A549 (cell line): ENCODE results near the gene APLP2. TPM values are rescaled to one million over a fixed set of nuclear protein-coding genes. Genes with fewer than 3 reads are reported as not detected.
"Not testable (repeated sequence)": the region's sequence is repeated elsewhere in the genome, so short reads cannot be mapped to it uniquely, and the experiment has no call there.

Experiments used
- ATAC-seq, 2 experiments: fragments of 200-7000 bp in 1 of 2; fragments of >200 bp in 1 of 2; cut with Nextera tagmentation in 1 of 2; cut with Tn5 transposase in 1 of 2; 3 replicates each; pipeline versions ENCODE4 v1.8.0 to v1.9.1; 2018 to 2020; ENCODE audit warnings: mild to moderate bottlenecking in 1 of 2, moderate library complexity in 1 of 2
- CTCF ChIA-PET: fragments of 300-600 bp; sonication (Branson Sonifier 250); formaldehyde crosslinking; extraction: SDS; loops from one replicate; lab custom pipeline; 2021; ENCODE audit warnings: antibody characterized with exemption, inconsistent platforms; lab: Yijun Ruan, JAX
- POLR2A ChIA-PET: fragments of 350-600 bp; formaldehyde crosslinking; extraction: SDS; loops from one replicate; lab custom pipeline; 2021; ENCODE audit warnings: antibody characterized with exemption, inconsistent platforms; lab: Yijun Ruan, JAX
- DNase-seq, 2 experiments: peaks; one replicate each; pipeline versions ENCODE4 v3.0.0 to v3.0.0-alpha.2; 2011 to 2016; ENCODE audit warnings: low read depth in 1 of 2, low spot score in 1 of 2
- FAIRE-seq: peaks from 2 replicates; lab custom pipeline; 2011; peaks lifted over from hg19 to GRCh38; lab: Jason Lieb, UNC
- H3K27ac ChIP-seq, 2 experiments: fragments of >200 bp; sonication (Bioruptor Twin); formaldehyde crosslinking; 3 replicates each; pipeline ENCODE4 v1.5.1; 2016 to 2017
- H3K4me1 ChIP-seq: fragments of >200 bp; sonication (Bioruptor Twin); formaldehyde crosslinking; 3 replicates; pipeline ENCODE4 v1.6.1; 2016
- H3K4me2 ChIP-seq: fragments of >200 bp; sonication (Bioruptor Twin); formaldehyde crosslinking; 3 replicates; pipeline ENCODE4 v1.6.1; 2016
- H3K4me3 ChIP-seq: fragments of >200 bp; sonication (Bioruptor Twin); formaldehyde crosslinking; 3 replicates; pipeline ENCODE4 v1.5.1; 2016
- H3K9me3 ChIP-seq: fragments of >200 bp; sonication (Bioruptor Twin); formaldehyde crosslinking; 3 replicates; pipeline ENCODE4 v1.6.1; 2016
- BCL3 ChIP-seq: fragments of >200 bp; sonication (Bioruptor Twin); formaldehyde crosslinking; IDR thresholded peaks from 3 replicates; pipeline ENCODE4 v1.6.1; 2016
- CEBPB ChIP-seq, 2 experiments: fragments of >200 bp in 1 of 2; sonication (Bioruptor Twin) in 1 of 2; formaldehyde crosslinking in 1 of 2; IDR thresholded peaks; 2 replicates each; pipeline ENCODE4 v1.6.1; 2012 to 2016
- E2F6 ChIP-seq: IDR thresholded peaks from 2 replicates; pipeline ENCODE4 v1.6.1; 2012; ENCODE audit warnings: low read depth, borderline replicate concordance
- ESRRA ChIP-seq: fragments of 150-350 bp; IDR thresholded peaks from 2 replicates; pipeline ENCODE4 v1.6.1; 2014; ENCODE audit warnings: mild to moderate bottlenecking, low read length, borderline replicate concordance
- FOSB ChIP-seq: fragments of 250-450 bp; sonication (Bioruptor Pico); IDR thresholded peaks from 2 replicates; pipeline ENCODE4 v1.5.0; 2020; ENCODE audit warnings: mild to moderate bottlenecking, moderate library complexity
- FOSL2 ChIP-seq, 2 experiments: fragments of 450-650 bp in 1 of 2; fragments of >200 bp in 1 of 2; sonication (Bioruptor Twin) in 1 of 2; formaldehyde crosslinking; IDR thresholded peaks; 2 replicates each; pipeline versions ENCODE4 v1.5.0 to v1.6.1; 2016 to 2020; ENCODE audit warnings: mild to moderate bottlenecking in 1 of 2, moderate library complexity in 1 of 2
- FOXS1 ChIP-seq: fragments of 250-450 bp; sonication (Bioruptor Pico); IDR thresholded peaks from 2 replicates; pipeline ENCODE4 v1.5.0; 2020; ENCODE audit warnings: mild to moderate bottlenecking, moderate library complexity
- HEYL ChIP-seq: fragments of 250-450 bp; sonication (Bioruptor Pico); IDR thresholded peaks from 2 replicates; pipeline ENCODE4 v1.8.0; 2021; ENCODE audit warnings: mild to moderate bottlenecking, moderate library complexity
- JUN ChIP-seq, 2 experiments: fragments of >200 bp; sonication (Bioruptor Twin); formaldehyde crosslinking; IDR thresholded peaks; 2 replicates in 1 of 2; 3 replicates in 1 of 2; pipeline ENCODE4 v1.6.1; 2016 to 2017
- JUNB ChIP-seq: fragments of >200 bp; sonication (Bioruptor Twin); formaldehyde crosslinking; IDR thresholded peaks from 2 replicates; pipeline ENCODE4 v1.6.1; 2016
- MAX ChIP-seq: IDR thresholded peaks from 2 replicates; pipeline ENCODE4 v1.6.1; 2012
- MAZ ChIP-seq: fragments of 150-350 bp; IDR thresholded peaks from 2 replicates; pipeline ENCODE4 v1.6.1; 2014; ENCODE audit warnings: antibody characterized with exemption, low read depth, low read length, borderline replicate concordance
- NFE2L2 ChIP-seq: fragments of 150-350 bp; conservative IDR thresholded peaks from 2 replicates; pipeline ENCODE4 v1.6.1; 2014; ENCODE audit warnings: low read length
- NPAS2 ChIP-seq: fragments of 250-450 bp; sonication (Bioruptor Pico); IDR thresholded peaks from 2 replicates; pipeline ENCODE4 v1.8.0; 2022; ENCODE audit warnings: mild to moderate bottlenecking, moderate library complexity, borderline replicate concordance
- POLR2A ChIP-seq: IDR thresholded peaks from 2 replicates; pipeline ENCODE4 v1.6.1; 2012; ENCODE audit warnings: mild to moderate bottlenecking, low read length
- POLR2AphosphoS2 ChIP-seq: conservative IDR thresholded peaks from 2 replicates; pipeline ENCODE4 v1.6.1; 2012; ENCODE audit warnings: low read length, improper control_type of control experiment, inconsistent platforms
- RAD21 ChIP-seq, 2 experiments: fragments of >200 bp in 1 of 2; sonication (Bioruptor Twin) in 1 of 2; formaldehyde crosslinking in 1 of 2; IDR thresholded peaks in 1 of 2; conservative IDR thresholded peaks in 1 of 2; 2 replicates in 1 of 2; 3 replicates in 1 of 2; pipeline ENCODE4 v1.6.1; 2012 to 2018; ENCODE audit warnings: inconsistent platforms in 1 of 2
- RARB ChIP-seq: fragments of 250-450 bp; sonication (Bioruptor Pico); IDR thresholded peaks from 2 replicates; pipeline ENCODE4 v1.8.0; 2021; ENCODE audit warnings: mild to moderate bottlenecking, moderate library complexity
- RCOR1 ChIP-seq: fragments of 150-350 bp; IDR thresholded peaks from 2 replicates; pipeline ENCODE4 v1.6.1; 2014; ENCODE audit warnings: antibody characterized with exemption, low read length, low read depth
- SMC3 ChIP-seq: fragments of >200 bp; sonication (Bioruptor Twin); formaldehyde crosslinking; IDR thresholded peaks from 3 replicates; pipeline ENCODE4 v1.6.1; 2018; ENCODE audit warnings: inconsistent platforms
- SREBF2 ChIP-seq: fragments of 450-650 bp; IDR thresholded peaks from 2 replicates; pipeline ENCODE4 v1.6.1; 2014; ENCODE audit warnings: mild to moderate bottlenecking, moderate library complexity
- ZC3H11A ChIP-seq: fragments of 450-650 bp; IDR thresholded peaks from 2 replicates; pipeline ENCODE4 v1.6.1; 2014; ENCODE audit warnings: antibody characterized with exemption, mild to moderate bottlenecking
- ZSCAN20 ChIP-seq: fragments of 250-450 bp; sonication (Bioruptor Pico); IDR thresholded peaks from 2 replicates; pipeline ENCODE4 v1.8.0; 2022; ENCODE audit warnings: mild to moderate bottlenecking, moderate library complexity
- WGBS: methylation state at CpG from one replicate; pipeline ENCODE4 v1.1.6; 2017; ENCODE audit errors: missing lambda C conversion rate; 5-methylcytosine and 5-hydroxymethylcytosine counted together
- polyA minus RNA-seq: library from RNA; depleted of rRNA, polyadenylated mRNA; stranded (reverse); fragments of >200 nt; gene quantifications from 2 replicates; pipeline ENCODE4 v1.2.3, GENCODE V29; 2011; rRNA and poly(A)+ RNA removed
- polyA plus RNA-seq, 4 experiments: library from polyadenylated mRNA; depleted of rRNA in 3 of 4; stranded (reverse); fragments of >200 nt; fragmentation: RNase III in 1 of 4; extraction: RNeasy Plus Mini Kit Qiagen cat#74134 plus additional on column Dnase treatment in 1 of 4; gene quantifications; 2 replicates in 3 of 4; 3 replicates in 1 of 4; pipeline ENCODE4 v1.2.3, GENCODE V29; 2011 to 2017
- TF ChIP-seq, protein P1 (sequence below): fragments of >200 bp; sonication (Bioruptor Twin); formaldehyde crosslinking; IDR thresholded peaks from 3 replicates; pipeline ENCODE4 v1.5.1; 2016

APLP2 gene
- polyA plus RNA-seq (2011; rRNA removed) (166 and 185 TPM in 2 replicates), polyA plus RNA-seq (2017; fragmentation: RNase III; extraction: RNeasy Plus Mini Kit Qiagen cat#74134 plus additional on column Dnase treatment) (183 to 210 TPM (median 203 TPM) in 3 replicates), polyA minus RNA-seq (53.6 and 64.9 TPM in 2 replicates)
- polyA plus RNA-seq (2012; cell fraction: cytosol; rRNA removed), result 84.2 and 88.7 TPM in 2 replicates
- 128 and 156 TPM in 2 replicates for polyA plus RNA-seq (2012; cell fraction: nucleus; rRNA removed)

DNA sequence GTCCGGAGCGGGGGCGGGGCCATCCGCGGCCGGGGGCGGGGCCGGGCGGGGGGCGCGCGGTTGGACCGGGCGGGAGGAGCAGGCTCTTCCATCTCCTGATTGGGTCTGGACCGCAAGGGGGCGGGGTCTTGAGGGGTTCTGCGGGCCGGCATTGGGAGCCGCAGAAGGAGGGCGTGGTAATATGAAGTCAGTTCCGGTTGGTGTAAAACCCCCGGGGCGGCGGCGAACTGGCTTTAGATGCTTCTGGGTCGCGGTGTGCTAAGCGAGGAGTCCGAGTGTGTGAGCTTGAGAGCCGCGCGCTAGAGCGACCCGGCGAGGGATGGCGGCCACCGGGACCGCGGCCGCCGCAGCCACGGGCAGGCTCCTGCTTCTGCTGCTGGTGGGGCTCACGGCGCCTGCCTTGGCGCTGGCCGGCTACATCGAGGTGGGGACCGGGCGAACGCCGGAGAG lies at the start of gene APLP2:
APLP2 (plus strand) TSS at position 236 of the 450 bp plus-strand sequence; CDS start at position 320, 84 bp downstream.
- Histone ChIP-seq H3K4me2 (peak within 1 kb of the TSS; percentile 90), H3K27ac (peak within 1 kb of the TSS; percentile 86 to 89), H3K4me1 (peaks cover 4% of the 10 kb centered on the region; the same call in 1 of the 3 replicates), H3K4me3 (peak within 1 kb of the TSS; percentile 96), H3K9me3 (no peaks in the 10 kb centered on the region)
- CTCF ChIA-PET, result interaction anchor here (1.4 kb wide), 1 partner anchor 170 kb away, joined by 3 read pairs; no protein-coding TSS in a partner anchor
- POLR2A ChIA-PET, result interaction anchor here (0.6 to 3.2 kb wide), 2 partner anchors 54 to 67 kb away, joined by 5 to 53 read pairs; partner anchors contain the start of gene PRDM10
- WGBS, result 0% methylated on average over 4 of the region's 51 CpGs
- DNase-seq, result peak; percentile 82 to 96
- TF ChIP-seq FOSB (no peak), ESRRA (no peak), RAD21 (conservative IDR thresholded peaks at IDR 0.05 in 1 of 2, IDR thresholded peaks at IDR 0.05 in 1 of 2) (no peak), SREBF2 (no peak), JUNB (no peak), RARB (no peak), ZC3H11A (no peak), POLR2AphosphoS2 (no peak), NFE2L2 (no peak), BCL3 (peak; percentile 80; the same call in 1 of the 3 replicates), SMC3 (peak; percentile 9; the same call in 1 of the 3 replicates), FOSL2 (IDR thresholded peaks at IDR 0.05) (no peak), FOSL2 (CRISPR knock-in tag; IDR thresholded peaks at IDR 0.05) (no peak), POLR2A (peak; percentile 93), MAX (peak; percentile 13; the same call in 1 of the 2 replicates), CEBPB (IDR thresholded peaks at IDR 0.05) (no peak), NPAS2 (CRISPR knock-in tag) (no peak), MAZ (peak; percentile 85; the same call in 1 of the 2 replicates), HEYL (no peak), FOXS1 (CRISPR knock-in tag) (no peak), JUN (IDR thresholded peaks at IDR 0.05) (peak; percentile 44 to 77; a peak in 4 of 5 replicates), RCOR1 (no peak)
- TF ChIP-seq, protein P1, sequence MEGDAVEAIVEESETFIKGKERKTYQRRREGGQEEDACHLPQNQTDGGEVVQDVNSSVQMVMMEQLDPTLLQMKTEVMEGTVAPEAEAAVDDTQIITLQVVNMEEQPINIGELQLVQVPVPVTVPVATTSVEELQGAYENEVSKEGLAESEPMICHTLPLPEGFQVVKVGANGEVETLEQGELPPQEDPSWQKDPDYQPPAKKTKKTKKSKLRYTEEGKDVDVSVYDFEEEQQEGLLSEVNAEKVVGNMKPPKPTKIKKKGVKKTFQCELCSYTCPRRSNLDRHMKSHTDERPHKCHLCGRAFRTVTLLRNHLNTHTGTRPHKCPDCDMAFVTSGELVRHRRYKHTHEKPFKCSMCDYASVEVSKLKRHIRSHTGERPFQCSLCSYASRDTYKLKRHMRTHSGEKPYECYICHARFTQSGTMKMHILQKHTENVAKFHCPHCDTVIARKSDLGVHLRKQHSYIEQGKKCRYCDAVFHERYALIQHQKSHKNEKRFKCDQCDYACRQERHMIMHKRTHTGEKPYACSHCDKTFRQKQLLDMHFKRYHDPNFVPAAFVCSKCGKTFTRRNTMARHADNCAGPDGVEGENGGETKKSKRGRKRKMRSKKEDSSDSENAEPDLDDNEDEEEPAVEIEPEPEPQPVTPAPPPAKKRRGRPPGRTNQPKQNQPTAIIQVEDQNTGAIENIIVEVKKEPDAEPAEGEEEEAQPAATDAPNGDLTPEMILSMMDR, result no peak
- FAIRE-seq, result no peak
- peak; percentile 89 to 92 for ATAC-seq

GRCh38 chr11:130020323-130020722 lies 49.4 kb upstream of the APLP2 start:
- CTCF ChIA-PET, result no interaction called here
- no peak for FAIRE-seq
- Histone ChIP-seq H3K9me3 (no peaks in the 10 kb centered on the region), H3K4me2 (no peak overlapping the region), H3K27ac (no peak overlapping the region), H3K4me1 (peaks cover 4% of the 10 kb centered on the region; the same call in 2 of the 3 replicates), H3K4me3 (no peak overlapping the region)
- WGBS, result 72% methylated on average over 4 of the region's 4 CpGs
- TF ChIP-seq E2F6 (no peak), ZSCAN20 (CRISPR knock-in tag) (no peak)
- POLR2A ChIA-PET, result no interaction called here
- DNase-seq, result no peak
- no peak for ATAC-seq

GRCh38 chr11:130021606-130022005 lies 48.1 kb upstream of the APLP2 start:
- H3K4me1 ChIP-seq, H3K4me3 ChIP-seq, H3K9me3 ChIP-seq, CTCF ChIA-PET, FAIRE-seq, ATAC-seq, H3K4me2 ChIP-seq, POLR2A ChIA-PET, H3K27ac ChIP-seq, DNase-seq: not testable (repeated sequence)
- 79% methylated on average over 8 of the region's 38 CpGs for WGBS
